GM19455 (cell line): ENCODE measurements around the gene MBD3L3.
A peak's percentile ranks its signal among the peaks of the same experiment; 100 is the strongest.
"Not testable (repeated sequence)": the region's sequence is repeated elsewhere in the genome, so short reads cannot be mapped to it uniquely, and the experiment has no call there.

Experiments
- ATAC-seq: cut with Tn5 transposase; IDR thresholded peaks from one replicate; pipeline ENCODE4 v1.9.1; 2021; ENCODE audit not compliant: unreplicated experiment

The MBD3L3 gene

GRCh38 chr19:7058576-7058975, at the start of gene MBD3L3:
MBD3L3 (minus strand) TSS chr19:7058676; CDS start chr19:7058605, 71 bp downstream.
- not testable (repeated sequence) for ATAC-seq

- no peak for ATAC-seq
Measured at GRCh38 chr19:7106711-7107657, 48.5 kb upstream of the MBD3L3 start.

GRCh38 chr19:7104747-7105447, 46.4 kb upstream of the MBD3L3 start:
- no peak for ATAC-seq

GRCh38 chr19:7101498-7102253, 43.2 kb upstream of the MBD3L3 start:
- no peak for ATAC-seq

GRCh38 chr19:7099597-7099921, 41.1 kb upstream of the MBD3L3 start:
- no peak for ATAC-seq

- ATAC-seq, result peak; percentile 75
Measured at GRCh38 chr19:7098701-7099596, 40.5 kb upstream of the MBD3L3 start.

- ATAC-seq, result no peak
Measured at GRCh38 chr19:7098096-7098495, 39.6 kb upstream of the MBD3L3 start.

GRCh38 chr19:7088999-7089398, 30.5 kb upstream of the MBD3L3 start:
- ATAC-seq, result no peak

GRCh38 chr19:7083076-7083956, 24.8 kb upstream of the MBD3L3 start:
- ATAC-seq, result no peak

- no peak for ATAC-seq
Measured at GRCh38 chr19:7078008-7078407, 19.5 kb upstream of the MBD3L3 start.

- no peak for ATAC-seq
Measured at GRCh38 chr19:7076151-7076550, 17.7 kb upstream of the MBD3L3 start.

- no peak for ATAC-seq
Measured at GRCh38 chr19:7074705-7075282, 16.3 kb upstream of the MBD3L3 start.

GRCh38 chr19:7072541-7072940, 14.1 kb upstream of the MBD3L3 start:
- no peak for ATAC-seq

GRCh38 chr19:7069904-7070226, 11.4 kb upstream of the MBD3L3 start:
- ATAC-seq, result no peak

- peak; percentile 88 for ATAC-seq
Measured at GRCh38 chr19:7069042-7069903, 10.8 kb upstream of the MBD3L3 start, which contains the start of gene ZNF557. ZNF557 (plus strand) TSS chr19:7069703; CDS start chr19:7075075, 5,372 bp downstream.

- ATAC-seq, result no peak
Measured at GRCh38 chr19:7068599-7068998, 10.1 kb upstream of the MBD3L3 start.

- no peak for ATAC-seq
Measured at GRCh38 chr19:7067716-7068115, 9.2 kb upstream of the MBD3L3 start.

GRCh38 chr19:7067122-7067521, 8.6 kb upstream of the MBD3L3 start:
- ATAC-seq, result not testable (repeated sequence)
